ENCODE results near the gene NDST1.

- TF ChIP-seq EZH2 (IDR thresholded peaks at IDR 0.05; ENCODE audit: low read length): no peak
- TF ChIP-seq, protein P1, sequence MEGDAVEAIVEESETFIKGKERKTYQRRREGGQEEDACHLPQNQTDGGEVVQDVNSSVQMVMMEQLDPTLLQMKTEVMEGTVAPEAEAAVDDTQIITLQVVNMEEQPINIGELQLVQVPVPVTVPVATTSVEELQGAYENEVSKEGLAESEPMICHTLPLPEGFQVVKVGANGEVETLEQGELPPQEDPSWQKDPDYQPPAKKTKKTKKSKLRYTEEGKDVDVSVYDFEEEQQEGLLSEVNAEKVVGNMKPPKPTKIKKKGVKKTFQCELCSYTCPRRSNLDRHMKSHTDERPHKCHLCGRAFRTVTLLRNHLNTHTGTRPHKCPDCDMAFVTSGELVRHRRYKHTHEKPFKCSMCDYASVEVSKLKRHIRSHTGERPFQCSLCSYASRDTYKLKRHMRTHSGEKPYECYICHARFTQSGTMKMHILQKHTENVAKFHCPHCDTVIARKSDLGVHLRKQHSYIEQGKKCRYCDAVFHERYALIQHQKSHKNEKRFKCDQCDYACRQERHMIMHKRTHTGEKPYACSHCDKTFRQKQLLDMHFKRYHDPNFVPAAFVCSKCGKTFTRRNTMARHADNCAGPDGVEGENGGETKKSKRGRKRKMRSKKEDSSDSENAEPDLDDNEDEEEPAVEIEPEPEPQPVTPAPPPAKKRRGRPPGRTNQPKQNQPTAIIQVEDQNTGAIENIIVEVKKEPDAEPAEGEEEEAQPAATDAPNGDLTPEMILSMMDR (optimal IDR thresholded peaks at IDR 0.05 in 1 of 3, IDR thresholded peaks at IDR 0.05 in 1 of 3, conservative IDR thresholded peaks at IDR 0.05 in 1 of 3; ENCODE audit: extremely low read depth in 1 of 3, insufficient read depth in 2 of 3, low read length in 3 of 3): no peak
Measured at GRCh38 chr5:150503386-150503785, 4.5 kb upstream of the NDST1 start.
